Effector memory CD4-positive, alpha-beta T cell (primary cell): ENCODE results near the gene DNASE2.

Experiments
- DNase-seq, 3 donors: peaks; one replicate each; pipeline ENCODE4 v3.0.0-alpha.2; 2020
- H3K27ac ChIP-seq: 2 replicates; pipeline ENCODE4 v1.7.0; 2013; ENCODE audit warnings: mild to moderate bottlenecking, low read length, moderate library complexity; ENCODE audit not compliant: insufficient read depth, poor library complexity, severe bottlenecking
- H3K27me3 ChIP-seq: replicated peaks from 2 replicates; pipeline ENCODE4 v1.7.0; 2013; ENCODE audit warnings: mild to moderate bottlenecking, low read length; ENCODE audit not compliant: insufficient read depth, control insufficient read depth, poor library complexity, severe bottlenecking
- H3K36me3 ChIP-seq: 2 replicates; pipeline ENCODE4 v1.7.0; 2013; ENCODE audit warnings: mild to moderate bottlenecking, low read length, moderate library complexity; ENCODE audit not compliant: control insufficient read depth, insufficient read depth
- H3K4me1 ChIP-seq: 2 replicates; pipeline ENCODE4 v1.7.0; 2013; ENCODE audit warnings: low read length, mild to moderate bottlenecking; ENCODE audit not compliant: control insufficient read depth, insufficient read depth, poor library complexity, severe bottlenecking
- H3K4me3 ChIP-seq: 2 replicates; pipeline ENCODE4 v1.7.0; 2013; ENCODE audit warnings: low read length, low read depth, mild to moderate bottlenecking; ENCODE audit not compliant: insufficient read depth, poor library complexity, severe bottlenecking
- H3K9me3 ChIP-seq: 2 replicates; pipeline ENCODE4 v1.7.0; 2013; ENCODE audit warnings: mild to moderate bottlenecking, low read length, moderate library complexity; ENCODE audit not compliant: control insufficient read depth

The DNASE2 gene

GRCh38 chr19:12833738-12834565 is 47.3 kb downstream of the DNASE2 start:
- no peaks in the 10 kb centered on the region for H3K36me3 ChIP-seq
- peak overlapping the region; percentile 12 for H3K4me3 ChIP-seq
- peaks cover 85% of the 10 kb centered on the region for H3K27me3 ChIP-seq
- H3K9me3 ChIP-seq = no peaks in the 10 kb centered on the region
- DNase-seq = peak; percentile 13 to 41 (median 34)
- H3K27ac ChIP-seq = no peak overlapping the region
- H3K4me1 ChIP-seq = peaks cover 28% of the 10 kb centered on the region

- Histone ChIP-seq H3K27ac (no peak overlapping the region), H3K36me3 (no peaks in the 10 kb centered on the region), H3K4me3 (no peak overlapping the region), H3K27me3 (peaks cover 85% of the 10 kb centered on the region), H3K9me3 (no peaks in the 10 kb centered on the region), H3K4me1 (peaks cover 22% of the 10 kb centered on the region)
- DNase-seq = no peak
These were observed 47.9 kb downstream of the DNASE2 start for GRCh38 chr19:12833418-12833737.

GRCh38 chr19:12828494-12828893 is 52.8 kb downstream of the DNASE2 start:
- no peak overlapping the region for H3K4me3 ChIP-seq
- DNase-seq = no peak
- H3K27ac ChIP-seq = no peak overlapping the region
- H3K4me1 ChIP-seq = peaks cover 12% of the 10 kb centered on the region
- H3K9me3 ChIP-seq = no peaks in the 10 kb centered on the region
- H3K36me3 ChIP-seq = no peaks in the 10 kb centered on the region
- H3K27me3 ChIP-seq = peaks cover 61% of the 10 kb centered on the region

GRCh38 chr19:12825254-12826131 is 55.8 kb downstream of the DNASE2 start:
- Histone ChIP-seq H3K27ac (no peak overlapping the region), H3K4me1 (no peaks in the 10 kb centered on the region), H3K27me3 (peaks cover 36% of the 10 kb centered on the region), H3K36me3 (no peaks in the 10 kb centered on the region), H3K9me3 (no peaks in the 10 kb centered on the region), H3K4me3 (no peak overlapping the region)
- no peak for DNase-seq
